ENCODE results near the gene TRAF1. TPM values are rescaled to one million over a fixed set of nuclear protein-coding genes. Genes with fewer than 3 reads are reported as not detected.

TRAF1 gene
- total RNA-seq, 1 experiment from 2014 or later: 1.6 TPM

GRCh38 chr9:120925535-120926396, 830 bp downstream of the TRAF1 start:
- Mint-ChIP-seq H3K9me3 (ENCODE audit: low read depth, unreplicated experiment) (no peaks in the 10 kb centered on the region), H3K4me1 (ENCODE audit: low read depth, unreplicated experiment) (peaks cover 10% of the 10 kb centered on the region), H3K4me3 (ENCODE audit: low read depth, unreplicated experiment) (no peak overlapping the region), H3K36me3 (ENCODE audit: insufficient read depth, unreplicated experiment) (no peaks in the 10 kb centered on the region), H3K27ac (ENCODE audit: unreplicated experiment) (no peak overlapping the region), H3K27me3 (ENCODE audit: unreplicated experiment) (no peaks in the 10 kb centered on the region)
- no peak for DNase-seq
- CTCF ChIA-PET: no interaction called here
- BruUV-seq (replicated peaks): TSS peak; percentile 32
- intact Hi-C loops (cut with micrococcal nuclease; ENCODE audit: unreplicated experiment): no loop called here
- TF ChIP-seq, protein P1, sequence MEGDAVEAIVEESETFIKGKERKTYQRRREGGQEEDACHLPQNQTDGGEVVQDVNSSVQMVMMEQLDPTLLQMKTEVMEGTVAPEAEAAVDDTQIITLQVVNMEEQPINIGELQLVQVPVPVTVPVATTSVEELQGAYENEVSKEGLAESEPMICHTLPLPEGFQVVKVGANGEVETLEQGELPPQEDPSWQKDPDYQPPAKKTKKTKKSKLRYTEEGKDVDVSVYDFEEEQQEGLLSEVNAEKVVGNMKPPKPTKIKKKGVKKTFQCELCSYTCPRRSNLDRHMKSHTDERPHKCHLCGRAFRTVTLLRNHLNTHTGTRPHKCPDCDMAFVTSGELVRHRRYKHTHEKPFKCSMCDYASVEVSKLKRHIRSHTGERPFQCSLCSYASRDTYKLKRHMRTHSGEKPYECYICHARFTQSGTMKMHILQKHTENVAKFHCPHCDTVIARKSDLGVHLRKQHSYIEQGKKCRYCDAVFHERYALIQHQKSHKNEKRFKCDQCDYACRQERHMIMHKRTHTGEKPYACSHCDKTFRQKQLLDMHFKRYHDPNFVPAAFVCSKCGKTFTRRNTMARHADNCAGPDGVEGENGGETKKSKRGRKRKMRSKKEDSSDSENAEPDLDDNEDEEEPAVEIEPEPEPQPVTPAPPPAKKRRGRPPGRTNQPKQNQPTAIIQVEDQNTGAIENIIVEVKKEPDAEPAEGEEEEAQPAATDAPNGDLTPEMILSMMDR (IDR thresholded peaks at IDR 0.05; ENCODE audit: unreplicated experiment): no peak

GRCh38 chr9:120924698-120925534, 1.7 kb downstream of the TRAF1 start:
- Mint-ChIP-seq H3K4me1 (ENCODE audit: low read depth, unreplicated experiment) (peaks cover 10% of the 10 kb centered on the region), H3K27ac (ENCODE audit: unreplicated experiment) (no peak overlapping the region), H3K36me3 (ENCODE audit: insufficient read depth, unreplicated experiment) (no peaks in the 10 kb centered on the region), H3K27me3 (ENCODE audit: unreplicated experiment) (no peaks in the 10 kb centered on the region), H3K4me3 (ENCODE audit: low read depth, unreplicated experiment) (no peak overlapping the region), H3K9me3 (ENCODE audit: low read depth, unreplicated experiment) (no peaks in the 10 kb centered on the region)
- no TSS peak for BruUV-seq (replicated peaks)
- CTCF ChIA-PET: no interaction called here
- intact Hi-C loops (cut with micrococcal nuclease; ENCODE audit: unreplicated experiment): no loop called here
- DNase-seq: no peak
- TF ChIP-seq, protein P1 (IDR thresholded peaks at IDR 0.05; ENCODE audit: unreplicated experiment): no peak

- CTCF ChIA-PET: no interaction called here
Observed at GRCh38 chr9:120923620-120924328, 2.8 kb downstream of the TRAF1 start.

More at GRCh38 chr9:120923620-120924328, 2.8 kb downstream of the TRAF1 start:
- Mint-ChIP-seq H3K27me3 (ENCODE audit: unreplicated experiment) (no peaks in the 10 kb centered on the region), H3K9me3 (ENCODE audit: low read depth, unreplicated experiment) (no peaks in the 10 kb centered on the region), H3K36me3 (ENCODE audit: insufficient read depth, unreplicated experiment) (no peaks in the 10 kb centered on the region), H3K4me3 (ENCODE audit: low read depth, unreplicated experiment) (no peak overlapping the region), H3K27ac (ENCODE audit: unreplicated experiment) (no peak overlapping the region), H3K4me1 (ENCODE audit: low read depth, unreplicated experiment) (peaks cover 9% of the 10 kb centered on the region)
- no TSS peak for BruUV-seq (replicated peaks)
- TF ChIP-seq, protein P1 (IDR thresholded peaks at IDR 0.05; ENCODE audit: unreplicated experiment): no peak
- intact Hi-C loops (cut with micrococcal nuclease; ENCODE audit: unreplicated experiment): no loop called here
- no peak for DNase-seq

Data from Calu3 (cell line).